Measurements from ENCODE around the gene DPYSL5.

DNA sequence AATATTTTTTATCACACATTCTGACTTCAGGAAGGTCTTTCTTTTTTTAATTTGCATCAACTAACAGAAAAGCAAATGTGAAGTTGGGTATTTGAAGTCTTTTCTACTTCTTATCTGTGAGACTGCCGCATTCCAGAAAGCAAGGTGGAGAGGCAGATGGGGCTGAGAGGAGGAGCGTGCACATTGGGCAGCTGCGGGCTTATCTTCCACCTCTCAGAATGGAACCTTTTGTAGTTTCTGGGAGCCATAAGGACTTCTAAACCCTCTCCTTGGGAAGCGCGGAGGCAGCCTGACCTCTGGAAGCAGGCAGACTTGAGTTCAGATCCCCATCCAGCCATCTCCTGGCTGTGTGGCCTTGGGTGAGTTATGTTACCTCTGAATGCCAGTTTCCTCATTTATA lies 126.4 kb downstream of the DPYSL5 start:
- TF ChIP-seq POLR2AphosphoS5 (IDR thresholded peaks at IDR 0.05; ENCODE audit: low read depth, low read length), result no peak
- TF ChIP-seq POLR2A (IDR thresholded peaks at IDR 0.05; ENCODE audit: low read depth, low read length), result no peak
- no peak for TF ChIP-seq TAF1 (IDR thresholded peaks at IDR 0.05; ENCODE audit: low read depth, low read length)
- TF ChIP-seq SPI1 (IDR thresholded peaks at IDR 0.05; ENCODE audit: low read depth, low read length), result no peak
- no peak for TF ChIP-seq POU2F2 (IDR thresholded peaks at IDR 0.05; ENCODE audit: low read depth, low read length)
- TF ChIP-seq PAX5 (IDR thresholded peaks at IDR 0.05; ENCODE audit: insufficient read depth, low read length, severe bottlenecking), result no peak
